Measurements from ENCODE around the gene TMEM147.

The TMEM147 gene

GRCh38 chr19:35545001-35545854 lies at the start of gene TMEM147:
TSS of gene TMEM147 (plus strand) at chr19:35545626. CDS start at chr19:35545740, 114 bp downstream.
- DNase-seq = peak; percentile 87

DNA sequence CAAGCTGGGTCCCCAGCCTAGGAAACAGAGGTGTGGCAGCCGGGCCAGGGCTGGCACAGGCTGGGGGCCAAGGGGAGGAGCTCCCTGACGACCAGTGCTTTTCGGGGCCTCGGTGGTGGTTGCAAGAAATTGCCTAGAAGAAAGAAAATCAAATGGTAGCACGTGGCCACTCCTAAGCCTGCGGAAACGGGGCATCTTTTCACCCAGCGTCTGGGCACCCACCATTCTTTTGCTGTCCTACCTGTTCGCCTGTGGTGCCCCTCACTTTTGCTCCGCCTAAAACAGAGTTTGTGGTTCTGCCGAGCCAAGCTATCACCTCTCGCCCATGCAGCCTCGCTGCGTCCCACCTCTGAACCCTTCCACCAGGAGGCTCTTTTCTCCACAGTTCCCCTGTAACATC lies 48.0 kb upstream of the TMEM147 start:
- DNase-seq = no peak

GRCh38 chr19:35498220-35498619 lies 47.2 kb upstream of the TMEM147 start:
- no peak for DNase-seq

DNA sequence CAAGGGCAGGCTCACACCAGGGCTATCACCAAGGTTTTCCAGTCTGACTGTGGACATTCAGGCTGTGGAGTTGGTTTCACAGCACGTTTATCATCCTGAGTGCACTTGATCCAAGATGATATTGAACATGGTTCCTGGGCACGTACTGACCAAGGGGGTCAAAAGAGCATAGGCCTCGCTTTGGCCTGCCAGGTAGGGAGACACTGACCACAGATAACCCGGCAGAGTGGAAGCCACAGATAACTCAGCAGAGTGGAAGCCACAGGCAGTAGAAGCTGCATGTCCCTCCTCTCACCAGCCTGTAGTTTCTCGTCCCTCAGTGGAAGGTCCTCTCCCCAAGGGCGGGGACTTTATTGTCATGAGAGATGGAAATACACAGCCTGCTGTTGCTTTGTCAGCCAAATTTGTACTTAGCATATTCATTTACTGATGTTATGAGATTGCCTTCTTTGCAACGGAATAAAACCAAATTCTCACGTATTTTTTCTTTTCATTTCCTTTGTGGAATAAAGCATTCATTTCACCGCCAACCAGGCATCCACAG lies 46.4 kb upstream of the TMEM147 start:
- DNase-seq = no peak

GRCh38 chr19:35500611-35501010 lies 44.8 kb upstream of the TMEM147 start:
- no peak for DNase-seq

DNA sequence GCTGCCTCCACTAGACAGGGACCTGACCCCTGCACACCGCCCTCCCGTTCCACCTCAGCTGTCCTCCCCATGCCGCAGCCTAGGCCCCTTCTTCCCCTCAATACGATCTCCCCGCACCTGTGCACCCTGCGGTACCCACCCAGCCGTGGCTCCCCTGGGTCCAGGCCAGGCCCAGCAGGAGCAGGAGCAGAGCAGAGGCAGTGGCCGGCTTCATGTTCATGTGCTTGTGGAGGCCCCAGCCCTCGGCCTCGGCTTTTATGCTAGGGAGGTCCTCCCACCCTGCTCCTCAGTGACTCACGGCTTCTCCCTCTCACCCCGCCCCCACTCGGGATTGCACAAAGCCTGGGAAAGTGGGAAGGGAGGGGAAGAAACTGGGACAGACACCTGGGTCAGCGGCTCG lies 43.7 kb upstream of the TMEM147 start:
- DNase-seq = no peak

DNA sequence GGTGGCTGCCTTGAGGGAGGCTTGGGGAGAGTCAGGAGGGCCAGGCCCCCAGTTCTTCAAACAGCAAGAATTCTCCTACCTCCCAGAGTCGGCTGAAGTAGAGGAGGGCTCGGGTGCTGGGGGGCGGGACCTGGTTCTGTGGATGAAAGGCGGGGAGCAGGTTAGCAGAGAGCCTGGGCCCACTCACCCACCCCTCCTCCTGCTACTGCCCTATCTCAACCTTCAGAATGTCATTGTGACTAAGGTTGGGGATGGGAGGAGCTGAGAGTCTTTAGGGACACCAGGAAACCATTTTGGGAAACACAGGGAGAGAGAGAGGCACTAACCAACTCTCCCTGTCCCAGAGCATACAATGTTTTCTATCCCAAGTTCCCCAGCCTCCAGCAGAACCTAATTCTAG lies 42.7 kb upstream of the TMEM147 start:
- DNase-seq = no peak

DNA sequence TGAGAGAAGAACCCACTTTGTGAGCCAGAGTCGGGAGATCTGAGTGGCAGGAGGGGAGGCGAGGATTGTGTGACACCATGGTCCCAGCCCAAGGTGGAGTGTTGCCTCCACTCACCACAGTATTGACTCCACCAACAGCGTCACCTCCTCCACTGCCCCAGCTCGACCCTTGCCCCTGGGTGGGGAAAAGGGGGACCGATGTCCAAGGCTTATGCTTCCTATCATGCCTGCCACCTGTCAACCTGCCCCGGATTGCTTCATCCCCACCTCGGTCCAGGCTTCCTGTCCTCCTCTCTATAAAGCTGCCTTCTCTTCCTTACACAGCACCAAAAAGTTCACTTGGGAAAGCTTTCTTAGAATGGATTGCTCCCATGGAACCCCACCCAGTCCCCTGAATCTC lies 39.4 kb upstream of the TMEM147 start:
- no peak for DNase-seq

- no peak for DNase-seq
Observed at GRCh38 chr19:35507561-35507960, 37.9 kb upstream of the TMEM147 start.

DNA sequence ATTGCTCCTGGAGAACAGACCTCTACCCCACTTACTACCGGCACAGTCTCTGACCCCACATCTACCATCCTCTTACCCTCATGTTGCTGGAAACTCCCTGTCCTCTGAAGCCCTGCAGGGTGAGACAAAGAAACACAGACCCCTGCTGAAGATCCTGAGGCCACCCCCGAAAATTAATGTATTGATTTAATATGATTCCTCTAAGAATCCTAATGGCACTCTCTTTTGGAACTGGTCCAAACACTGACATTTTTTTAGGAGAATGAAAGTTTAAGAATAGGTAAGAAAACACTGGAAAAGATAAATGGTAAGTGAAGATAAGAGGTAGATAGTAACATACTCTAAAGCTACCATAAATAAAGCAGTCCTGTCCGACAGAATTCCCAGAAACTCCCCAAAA lies 37.3 kb upstream of the TMEM147 start:
- DNase-seq = no peak

GRCh38 chr19:35509018-35509652 lies 36.3 kb upstream of the TMEM147 start:
- DNase-seq = no peak

DNA sequence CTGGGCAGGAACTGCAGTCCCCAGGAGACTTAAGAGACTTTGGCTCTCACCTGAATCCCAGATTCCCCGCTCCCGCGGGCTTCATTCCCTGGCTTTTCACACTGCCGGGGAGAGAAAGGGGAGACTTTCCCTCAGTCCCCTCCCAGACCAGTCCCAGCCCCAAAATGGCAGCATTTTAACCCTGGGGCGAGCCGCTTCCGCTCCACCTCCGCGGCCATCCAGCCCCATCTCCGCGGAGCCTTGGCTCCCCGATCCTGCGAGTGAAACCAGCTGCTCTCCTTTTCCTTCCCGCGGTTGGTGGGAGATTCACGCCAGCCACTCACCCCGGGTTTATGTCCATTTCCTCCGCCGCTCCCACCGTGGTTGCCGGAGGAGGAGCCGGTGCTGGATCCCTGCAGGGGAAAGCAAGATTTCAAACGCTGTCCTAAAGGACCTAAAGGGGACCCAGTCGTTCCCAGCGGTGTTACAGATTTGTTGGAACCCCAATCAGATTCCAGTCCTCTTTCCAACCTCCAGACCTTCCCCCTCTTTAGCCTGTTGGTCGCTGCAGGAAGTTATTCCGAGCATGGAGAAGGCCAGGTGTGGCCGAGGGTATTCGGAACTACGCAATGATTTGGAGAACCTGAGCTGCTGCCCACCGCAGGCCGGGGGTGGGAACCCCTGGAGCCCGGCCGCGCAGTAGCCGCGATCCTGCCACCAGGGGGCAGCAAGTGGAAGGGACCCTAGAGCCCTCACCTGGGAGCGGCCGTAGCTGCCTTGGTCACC lies 35.4 kb upstream of the TMEM147 start:
- peak; percentile 42 for DNase-seq

DNA sequence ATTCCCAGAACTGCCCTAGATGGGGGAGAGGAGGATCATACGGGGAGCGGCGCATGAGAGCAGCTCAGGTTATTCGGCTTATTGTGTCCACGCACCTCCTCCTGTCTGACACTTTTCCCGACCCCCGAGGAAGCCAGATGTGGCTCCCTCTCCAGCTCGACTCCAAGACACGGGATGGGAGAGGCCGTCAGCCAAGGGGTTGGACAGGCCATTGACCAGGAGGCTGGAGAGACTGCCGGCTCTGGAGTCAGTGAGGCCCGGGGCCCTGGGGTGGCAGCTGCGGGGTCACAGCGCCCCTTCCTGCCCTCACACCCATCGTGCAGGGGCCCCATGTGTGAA lies 34.8 kb upstream of the TMEM147 start:
- no peak for DNase-seq

GRCh38 chr19:35511337-35511736 lies 34.1 kb upstream of the TMEM147 start:
- no peak for DNase-seq

DNA sequence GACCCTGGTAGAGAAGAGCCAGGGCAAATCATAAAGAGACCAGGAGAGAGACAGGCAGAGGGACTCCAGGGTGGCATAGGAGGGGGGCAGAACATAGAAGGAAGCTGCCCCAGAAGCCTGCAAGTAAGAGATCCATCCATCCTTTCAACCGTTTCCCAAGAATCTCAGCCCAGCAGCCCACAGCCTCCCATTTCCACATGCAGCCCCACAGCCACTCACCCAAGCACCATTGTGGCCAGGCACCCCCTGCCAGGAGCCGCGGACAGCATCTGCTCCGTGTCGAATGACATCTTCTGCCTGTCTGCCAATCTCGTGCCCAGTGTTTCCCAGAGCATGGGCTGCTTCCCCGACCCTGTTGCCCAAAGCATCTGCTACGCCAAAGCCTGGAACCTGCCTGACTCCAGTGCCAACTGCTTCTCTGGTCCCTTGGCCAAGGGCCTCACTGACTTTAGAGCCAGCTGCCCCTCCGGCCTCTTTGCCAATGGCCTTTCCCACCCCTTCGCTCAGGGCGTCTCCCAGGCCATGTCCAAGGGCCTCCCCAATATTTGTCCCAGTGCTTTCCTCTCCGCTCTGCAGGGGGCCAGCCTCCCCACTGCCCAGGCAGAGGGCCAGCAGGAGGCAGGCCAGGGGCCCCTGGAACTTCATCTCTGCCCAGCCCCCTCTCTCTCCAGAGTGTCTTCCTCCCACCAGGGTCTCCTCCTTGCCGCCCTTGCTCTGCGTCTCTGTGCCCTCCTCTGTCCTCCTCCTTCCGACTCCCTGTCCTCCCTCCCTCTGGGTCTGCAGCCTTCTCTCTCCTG lies 32.4 kb upstream of the TMEM147 start:
- no peak for DNase-seq

DNA sequence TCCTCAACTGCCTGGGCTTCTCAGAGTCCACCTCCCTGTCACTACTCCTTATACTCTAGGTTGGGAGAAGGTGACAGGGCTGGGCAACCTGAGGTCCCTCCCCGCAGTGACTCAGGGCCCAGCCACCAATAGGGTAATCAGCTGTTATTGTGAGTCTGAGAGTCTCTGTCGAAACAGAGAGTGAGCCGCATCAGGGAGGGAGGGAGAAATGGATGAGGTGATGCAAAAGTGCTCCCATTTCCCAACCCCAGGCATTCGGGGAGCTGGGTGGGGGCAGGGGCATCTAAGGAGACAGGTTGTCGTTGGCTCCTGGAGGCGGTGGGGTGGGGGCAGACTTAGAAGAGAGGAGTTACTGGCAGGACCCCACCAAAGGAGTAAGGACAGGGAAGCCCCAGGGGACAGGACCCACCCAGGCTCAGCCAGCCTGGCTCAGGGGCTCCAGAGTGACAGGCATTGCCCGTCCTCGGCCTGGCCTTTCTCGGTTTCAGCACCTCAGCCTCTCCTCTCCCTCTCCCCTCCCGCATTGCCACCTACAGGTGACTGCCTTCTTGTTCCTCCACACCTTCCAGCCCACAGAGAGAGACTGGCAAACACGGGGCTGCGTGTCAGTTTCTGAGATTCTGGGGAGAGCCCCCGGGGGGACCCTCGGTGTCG lies 31.7 kb upstream of the TMEM147 start, which contains the start of gene DMKN:
TSS of gene DMKN (minus strand) at position 22 of the 654 bp plus-strand sequence. CDS start 174 bp downstream, outside the sequence.
- peak; percentile 62 for DNase-seq

GRCh38 chr19:35514282-35514809 lies 31.1 kb upstream of the TMEM147 start:
- peak; percentile 16 for DNase-seq

- no peak for DNase-seq
Observed at GRCh38 chr19:35516310-35516709, 29.1 kb upstream of the TMEM147 start.

- DNase-seq = no peak
Observed at GRCh38 chr19:35517342-35517741, 28.1 kb upstream of the TMEM147 start.

GRCh38 chr19:35518313-35518712 lies 27.1 kb upstream of the TMEM147 start:
- DNase-seq = peak; percentile 97

GRCh38 chr19:35519291-35519690 lies 26.1 kb upstream of the TMEM147 start:
- peak; percentile 19 for DNase-seq
